C4-2B (cell line): Measurements from ENCODE around the gene PLEKHA8.

Experiments
- CTCF ChIP-seq: fragments of 450-650 bp; conservative IDR thresholded peaks from 2 replicates; pipeline ENCODE4 v1.5.1; 2017; ENCODE audit warnings: mild to moderate bottlenecking
- ZFX ChIP-seq: fragments of 450-650 bp; IDR thresholded peaks from 2 replicates; pipeline ENCODE4 v1.6.1; 2017

- TF ChIP-seq CTCF = no peak
- no peak for TF ChIP-seq ZFX
Measured at GRCh38 chr7:30166155-30166840, 138.1 kb downstream of the PLEKHA8 start.
